HepG2 (cell line): ENCODE results near the gene LDAH. TPM values are rescaled to one million over a fixed set of nuclear protein-coding genes. Genes with fewer than 3 reads are reported as not detected.

ENCODE experiments used
- ATAC-seq: fragments of 200-7000 bp; cut with Tn5 transposase; 3 replicates; pipeline ENCODE4 v1.9.1; 2020; ENCODE audit warnings: mild to moderate bottlenecking, moderate library complexity
- BruUV-seq: library from RNA; stranded (reverse); fragments of 400-500 nt; replicated peaks from 2 replicates; lab custom pipeline; 2021; lab: Mats Ljungman, UMichigan
- CTCF ChIA-PET: fragments of 300-600 bp; formaldehyde crosslinking; extraction: SDS; loops from one replicate; lab custom pipeline; 2021; ENCODE audit warnings: low total read pairs, inconsistent platforms, low intra/inter-chr PET ratio; lab: Yijun Ruan, JAX
- POLR2A ChIA-PET: fragments of 350-600 bp; sonication (Branson Sonifier 250); formaldehyde crosslinking; loops from one replicate; lab custom pipeline; 2020; ENCODE audit warnings: antibody characterized with exemption, inconsistent platforms; lab: Yijun Ruan, JAX
- DNase-seq: peaks from one replicate; pipeline ENCODE4 v3.0.0-alpha.2; 2015; ENCODE audit warnings: low spot score
- FAIRE-seq: peaks from 3 replicates; lab custom pipeline; 2011; peaks lifted over from hg19 to GRCh38; lab: Jason Lieb, UNC
- H2AFZ ChIP-seq: one replicate; pipeline ENCODE4 v1.6.1; 2011; ENCODE audit warnings: low read length, inconsistent platforms
- H3K27ac ChIP-seq: fragments of 300-600 bp; 3 replicates; pipeline ENCODE4 v1.8.0; 2011; ENCODE audit warnings: mixed run types, mild to moderate bottlenecking, mixed read lengths, low read length, inconsistent platforms; ENCODE audit not compliant: insufficient read depth; ENCODE audit errors: extremely low read length
- H3K27me3 ChIP-seq, 2 experiments: fragments of 200-600 bp in 1 of 2; 2 replicates in 1 of 2; 3 replicates in 1 of 2; pipeline versions ENCODE4 v1.6.0 to v1.8.0; 2011; ENCODE audit warnings: low read length in 2 of 2, mild to moderate bottlenecking in 2 of 2, moderate library complexity in 2 of 2, inconsistent platforms in 1 of 2; ENCODE audit not compliant: insufficient read depth in 2 of 2, control insufficient read depth in 1 of 2
- H3K36me3 ChIP-seq, 2 experiments: fragments of 200-600 bp in 1 of 2; replicated peaks in 1 of 2; 2 replicates in 1 of 2; 3 replicates in 1 of 2; pipeline versions ENCODE4 v1.5.1 to v1.8.0; 2011; ENCODE audit warnings: low read length in 2 of 2, inconsistent platforms in 1 of 2; ENCODE audit not compliant: insufficient read depth in 2 of 2, control insufficient read depth in 1 of 2
- H3K4me1 ChIP-seq: 2 replicates; pipeline ENCODE4 v1.5.1; 2012; ENCODE audit warnings: low read length, inconsistent platforms; ENCODE audit not compliant: insufficient read depth
- H3K4me2 ChIP-seq: 2 replicates; pipeline ENCODE4 v1.6.0; 2011; ENCODE audit warnings: low read depth, low read length, inconsistent platforms
- H3K4me3 ChIP-seq, 3 experiments: fragments of 200-600 bp in 1 of 3; sonication (generic), shearing (Covaris generic) in 1 of 3; replicated peaks in 1 of 3; 2 replicates each; pipeline ENCODE4 v1.5.1; 2011 to 2016; ENCODE audit warnings: low read length in 3 of 3, inconsistent platforms in 2 of 3, low read depth in 2 of 3, mild to moderate bottlenecking in 2 of 3, control low read depth in 1 of 3, mixed read lengths in 1 of 3; ENCODE audit not compliant: insufficient read depth in 1 of 3
- H3K79me2 ChIP-seq: one replicate; pipeline ENCODE4 v1.6.1; 2011; ENCODE audit warnings: low read length, inconsistent platforms; ENCODE audit not compliant: insufficient read depth
- H3K9ac ChIP-seq: 2 replicates; pipeline ENCODE4 v1.6.0; 2011; ENCODE audit warnings: mild to moderate bottlenecking, low read depth, low read length, inconsistent platforms; ENCODE audit not compliant: insufficient read depth
- H3K9me3 ChIP-seq: 2 replicates; pipeline ENCODE4 v1.5.1; 2012; ENCODE audit warnings: mild to moderate bottlenecking, low read length
- H4K20me1 ChIP-seq: 2 replicates; pipeline ENCODE4 v1.6.0; 2011; ENCODE audit warnings: inconsistent platforms, mild to moderate bottlenecking, low read length, moderate library complexity; ENCODE audit not compliant: insufficient read depth
- CC2D1A ChIP-seq: sonication (generic); formaldehyde crosslinking; IDR thresholded peaks from 2 replicates; pipeline ENCODE4 v1.8.1; 2023; ENCODE audit warnings: mild to moderate bottlenecking, missing genetic modification reagents
- FOSL2 ChIP-seq: sonication (generic); formaldehyde crosslinking; IDR thresholded peaks from 2 replicates; pipeline ENCODE4 v1.4.0; 2020; ENCODE audit warnings: missing genetic modification reagents
- GLMP ChIP-seq: sonication (generic); formaldehyde crosslinking; IDR thresholded peaks from 2 replicates; pipeline ENCODE4 v1.9.0; 2021; ENCODE audit warnings: missing genetic modification reagents, mild to moderate bottlenecking, borderline replicate concordance
- IRF2 ChIP-seq: IDR thresholded peaks from 2 replicates; pipeline ENCODE4 v1.6.1; 2018; ENCODE audit warnings: missing genetic modification reagents, missing compliant biosample characterization
- MAF1 ChIP-seq: sonication (generic); formaldehyde crosslinking; IDR thresholded peaks from 2 replicates; pipeline ENCODE4 v1.5.0; 2020; ENCODE audit warnings: missing genetic modification reagents, borderline replicate concordance
- MYC ChIP-seq: sonication (generic); formaldehyde crosslinking; IDR thresholded peaks from 2 replicates; pipeline ENCODE4 v1.9.0; 2021; ENCODE audit warnings: missing genetic modification reagents, borderline replicate concordance
- NCOA5 ChIP-seq: sonication (generic); formaldehyde crosslinking; IDR thresholded peaks from 2 replicates; pipeline ENCODE4 v1.4.0; 2020; ENCODE audit warnings: missing genetic modification reagents
- PPARG ChIP-seq: conservative IDR thresholded peaks from 2 replicates; pipeline ENCODE4 v1.6.1; 2016; ENCODE audit warnings: missing biosample characterization, missing genetic modification reagents
- RXRA ChIP-seq: sonication (generic); formaldehyde crosslinking; IDR thresholded peaks from 2 replicates; pipeline ENCODE4 v1.5.1; 2020; ENCODE audit warnings: missing genetic modification reagents
- RXRB ChIP-seq: IDR thresholded peaks from 2 replicates; pipeline ENCODE4 v1.6.1; 2016; ENCODE audit warnings: borderline replicate concordance, missing genetic modification reagents, missing compliant biosample characterization
- SIN3B ChIP-seq: fragments of 150-350 bp; IDR thresholded peaks from 2 replicates; pipeline ENCODE4 v1.6.1; 2014; ENCODE audit warnings: low read length
- SIX4 ChIP-seq: sonication (generic); formaldehyde crosslinking; IDR thresholded peaks from 2 replicates; pipeline ENCODE4 v1.4.0; 2020; ENCODE audit warnings: missing genetic modification reagents
- SMYD3 ChIP-seq: sonication (generic); formaldehyde crosslinking; IDR thresholded peaks from 2 replicates; pipeline ENCODE4 v1.8.1; 2023; ENCODE audit warnings: mild to moderate bottlenecking, missing genetic modification reagents
- SPEN ChIP-seq: sonication (generic); formaldehyde crosslinking; IDR thresholded peaks from 2 replicates; pipeline ENCODE4 v1.5.1; 2020; ENCODE audit warnings: low read depth, mild to moderate bottlenecking, missing genetic modification reagents
- SRSF1 ChIP-seq: fragments of 200-400 bp; formaldehyde crosslinking; optimal IDR thresholded peaks from 2 replicates; pipeline ENCODE3; 2017; ENCODE audit warnings: mild to moderate bottlenecking, low read depth, low read length, moderate library complexity
- THYN1 ChIP-seq: sonication (generic); formaldehyde crosslinking; IDR thresholded peaks from 2 replicates; pipeline ENCODE4 v1.8.1; 2023; ENCODE audit warnings: low read depth, mild to moderate bottlenecking, moderate library complexity, missing genetic modification reagents, borderline replicate concordance
- XRCC5 ChIP-seq: fragments of 200-400 bp; formaldehyde crosslinking; optimal IDR thresholded peaks from 2 replicates; pipeline ENCODE3; 2017; ENCODE audit warnings: mild to moderate bottlenecking, low read length
- ZC3H13 ChIP-seq: sonication (generic); formaldehyde crosslinking; IDR thresholded peaks from 2 replicates; pipeline ENCODE4 v1.8.1; 2023; ENCODE audit warnings: mild to moderate bottlenecking, missing genetic modification reagents, moderate library complexity
- ZNF263 ChIP-seq: sonication (generic); formaldehyde crosslinking; IDR thresholded peaks from 2 replicates; pipeline ENCODE4 v1.4.0; 2020; ENCODE audit warnings: missing genetic modification reagents
- ZNF44 ChIP-seq: sonication (generic); formaldehyde crosslinking; IDR thresholded peaks from 2 replicates; pipeline ENCODE4 v1.5.1; 2020; ENCODE audit warnings: mild to moderate bottlenecking, missing genetic modification reagents
- ZNF879 ChIP-seq: sonication (generic); formaldehyde crosslinking; IDR thresholded peaks from 2 replicates; pipeline ENCODE4 v1.8.1; 2023; ENCODE audit warnings: missing genetic modification reagents
- ZSCAN31 ChIP-seq: sonication (generic); formaldehyde crosslinking; IDR thresholded peaks from 2 replicates; pipeline ENCODE4 v1.5.0; 2020; ENCODE audit warnings: low read depth, mild to moderate bottlenecking, missing genetic modification reagents
- WGBS: methylation state at CpG from one replicate; pipeline ENCODE4 v1.1.6; 2017; ENCODE audit warnings: low lambda C conversion rate; 5-methylcytosine and 5-hydroxymethylcytosine counted together
- in situ Hi-C: cut with HindIII; loops from 2 replicates; pipeline ENCODE4 v1.10.0; 2017; ENCODE audit warnings: low pct_unique_long_range_greater_than_20kb; ENCODE audit not compliant: extremely low pct_ligation_motif_present
- intact Hi-C: fragments of 100-400 bp; cut with micrococcal nuclease; formaldehyde crosslinking; loops from one replicate; pipeline ENCODE4 v1.10.0; 2022; ENCODE audit not compliant: unreplicated experiment
- polyA plus RNA-seq, 8 experiments: library from polyadenylated mRNA; depleted of rRNA in 3 of 8; stranded (reverse) in 7 of 8; unstranded in 1 of 8; fragments of >200 nt; fragmentation: Illumina TruSeq in 4 of 8; extraction: Trizol in 4 of 8; gene quantifications; 2 replicates each; pipeline versions ENCODE4 v1.2.1 to v1.2.3, GENCODE V29; 2011 to 2016; ENCODE audit warnings: low read depth in 4 of 8, missing spikeins in 1 of 8, mixed read lengths in 1 of 8; ENCODE audit not compliant: insufficient read depth in 1 of 8
- total RNA-seq, 5 experiments: library from RNA; depleted of rRNA; stranded (reverse); fragments of >200 nt; fragmentation: Illumina TruSeq; extraction: Trizol; gene quantifications; 2 replicates each; pipeline ENCODE4 v1.2.3, GENCODE V29; 2016; ENCODE audit warnings: low read depth in 1 of 5
- TF ChIP-seq, protein P1 (sequence below): sonication (generic); formaldehyde crosslinking; IDR thresholded peaks from 2 replicates; pipeline ENCODE4 v1.5.0; 2020; ENCODE audit warnings: missing genetic modification reagents, mild to moderate bottlenecking, borderline replicate concordance

Gene LDAH
- total and polyA plus RNA-seq, 2 of the 13 experiments (the other 11 are each of a cell fraction or from before 2014, with no cell fraction given) = 28.8 to 46.2 TPM

- no peak overlapping the region for H3K9ac ChIP-seq
- no peak for TF ChIP-seq SMYD3 (CRISPR knock-in tag)
- TF ChIP-seq, protein P1, sequence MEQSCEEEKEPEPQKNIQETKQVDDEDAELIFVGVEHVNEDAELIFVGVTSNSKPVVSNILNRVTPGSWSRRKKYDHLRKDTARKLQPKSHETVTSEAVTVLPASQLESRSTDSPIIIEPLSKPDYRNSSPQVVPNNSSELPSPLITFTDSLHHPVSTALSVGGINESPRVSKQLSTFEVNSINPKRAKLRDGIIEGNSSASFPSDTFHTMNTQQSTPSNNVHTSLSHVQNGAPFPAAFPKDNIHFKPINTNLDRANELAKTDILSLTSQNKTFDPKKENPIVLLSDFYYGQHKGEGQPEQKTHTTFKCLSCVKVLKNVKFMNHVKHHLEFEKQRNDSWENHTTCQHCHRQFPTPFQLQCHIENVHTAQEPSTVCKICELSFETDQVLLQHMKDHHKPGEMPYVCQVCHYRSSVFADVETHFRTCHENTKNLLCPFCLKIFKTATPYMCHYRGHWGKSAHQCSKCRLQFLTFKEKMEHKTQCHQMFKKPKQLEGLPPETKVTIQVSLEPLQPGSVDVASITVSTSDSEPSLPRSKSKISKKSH (CRISPR knock-in tag) = no peak
- TF ChIP-seq GLMP (CRISPR knock-in tag) = no peak
- TF ChIP-seq SPEN = 0 out of 2 replicates have a peak, but pooled peaks have one; percentile 31
- 0 out of 2 replicates have a peak, but pooled peaks have one; percentile 16 for TF ChIP-seq ZNF263 (CRISPR knock-in tag)
- peak; percentile 57 for TF ChIP-seq XRCC5
- TF ChIP-seq ZNF44 (CRISPR knock-in tag) = 0 out of 2 replicates have a peak, but pooled peaks have one; percentile 18
- peak; percentile 56 for TF ChIP-seq FOSL2
- TF ChIP-seq THYN1 = no peak
- TF ChIP-seq ZC3H13 (CRISPR knock-in tag) = 0 out of 2 replicates have a peak, but pooled peaks have one; percentile 2
- peak; percentile 37; the same call in 1 of the 2 replicates for TF ChIP-seq MYC (CRISPR knock-in tag)
- TF ChIP-seq SRSF1 = peak; percentile 66
- TF ChIP-seq SIX4 (CRISPR knock-in tag) = no peak
- peak; percentile 79 for TF ChIP-seq PPARG
- TF ChIP-seq ZNF879 = no peak
- peak; percentile 44; the same call in 1 of the 2 replicates for TF ChIP-seq RXRB (CRISPR knock-in tag)
- 0 out of 2 replicates have a peak, but pooled peaks have one; percentile 23 for TF ChIP-seq ZSCAN31 (CRISPR knock-in tag)
- TF ChIP-seq SIN3B = 0 out of 2 replicates have a peak, but pooled peaks have one; percentile 42
- 0 out of 2 replicates have a peak, but pooled peaks have one; percentile 18 for TF ChIP-seq IRF2 (CRISPR knock-in tag)
- TF ChIP-seq NCOA5 = 0 out of 2 replicates have a peak, but pooled peaks have one; percentile 44
- 0 out of 2 replicates have a peak, but pooled peaks have one; percentile 29 for TF ChIP-seq CC2D1A (CRISPR knock-in tag)
- TF ChIP-seq MAF1 (CRISPR knock-in tag) = no peak
- TF ChIP-seq RXRA (CRISPR knock-in tag) = peak; percentile 20; the same call in 1 of the 2 replicates
Observed at GRCh38 chr2:20674974-20675679, 147.8 kb downstream of the LDAH start.

More at GRCh38 chr2:20674974-20675679, 147.8 kb downstream of the LDAH start:
- peak; percentile 33 for ATAC-seq
- Histone ChIP-seq H3K79me2 (no peaks in the 10 kb centered on the region), H3K4me1 (peaks cover 44% of the 10 kb centered on the region), H3K27me3 (no peaks in the 10 kb centered on the region), H3K4me3 (peak overlapping the region in 1 of 3 experiments; percentile 64; a peak in 2 of 6 replicates), H3K9me3 (no peaks in the 10 kb centered on the region), H4K20me1 (no peaks in the 10 kb centered on the region), H2AFZ (no peak overlapping the region), H3K4me2 (peak overlapping the region; percentile 91), H3K36me3 (peaks cover 1 to 7% of the 10 kb centered on the region in 2 experiments; a peak in 3 of 5 replicates), H3K27ac (peak overlapping the region; percentile 75)
- 57% methylated on average over 9 of the region's 16 CpGs for WGBS
- DNase-seq = peak; percentile 44
- in situ Hi-C loops (loop anchor here (25.0 kb wide), 1 partner anchor 287 kb away; no protein-coding TSS in a partner anchor), intact Hi-C loops (loop anchor here (5.0 kb wide), 1 partner anchor 82 kb away; no protein-coding TSS in a partner anchor)
- CTCF ChIA-PET = interaction anchor here (1.6 to 3.0 kb wide), 5 partner anchors 8 to 288 kb away, joined by 5 to 61 read pairs (median 6); partner anchors contain the start of gene GDF7
- no TSS peak for BruUV-seq
- no peak for FAIRE-seq
- POLR2A ChIA-PET = interaction anchor here (0.9 to 6.3 kb wide), 16 partner anchors 10 to 324 kb away, joined by 3 to 216 read pairs (median 4); partner anchors contain the start of genes GDF7, HS1BP3, LDAH and RHOB
